ENCODE measurements around the gene ZBTB47.

- no peak for TF ChIP-seq EZH2 (IDR thresholded peaks at IDR 0.05; ENCODE audit: low read length, missing control alignments)
- TF ChIP-seq, protein P1, sequence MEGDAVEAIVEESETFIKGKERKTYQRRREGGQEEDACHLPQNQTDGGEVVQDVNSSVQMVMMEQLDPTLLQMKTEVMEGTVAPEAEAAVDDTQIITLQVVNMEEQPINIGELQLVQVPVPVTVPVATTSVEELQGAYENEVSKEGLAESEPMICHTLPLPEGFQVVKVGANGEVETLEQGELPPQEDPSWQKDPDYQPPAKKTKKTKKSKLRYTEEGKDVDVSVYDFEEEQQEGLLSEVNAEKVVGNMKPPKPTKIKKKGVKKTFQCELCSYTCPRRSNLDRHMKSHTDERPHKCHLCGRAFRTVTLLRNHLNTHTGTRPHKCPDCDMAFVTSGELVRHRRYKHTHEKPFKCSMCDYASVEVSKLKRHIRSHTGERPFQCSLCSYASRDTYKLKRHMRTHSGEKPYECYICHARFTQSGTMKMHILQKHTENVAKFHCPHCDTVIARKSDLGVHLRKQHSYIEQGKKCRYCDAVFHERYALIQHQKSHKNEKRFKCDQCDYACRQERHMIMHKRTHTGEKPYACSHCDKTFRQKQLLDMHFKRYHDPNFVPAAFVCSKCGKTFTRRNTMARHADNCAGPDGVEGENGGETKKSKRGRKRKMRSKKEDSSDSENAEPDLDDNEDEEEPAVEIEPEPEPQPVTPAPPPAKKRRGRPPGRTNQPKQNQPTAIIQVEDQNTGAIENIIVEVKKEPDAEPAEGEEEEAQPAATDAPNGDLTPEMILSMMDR (conservative IDR thresholded peaks at IDR 0.05 in 1 of 2, IDR thresholded peaks at IDR 0.05 in 1 of 2; ENCODE audit: low read depth in 1 of 2, low read length in 2 of 2): no peak
Observed at GRCh38 chr3:42608581-42608980, 44.9 kb upstream of the ZBTB47 start.

Measured in fibroblast of lung (primary cell).